RWPE2 (cell line): ENCODE measurements around the gene PER1.
A peak's percentile ranks its signal among the peaks of the same experiment; 100 is the strongest.

Source experiments
- ATAC-seq: fragments of 200-7000 bp; cut with Tn5 transposase; 3 replicates; pipeline ENCODE4 v1.9.1; 2021; ENCODE audit warnings: low read depth
- DNase-seq: peaks from one replicate; pipeline ENCODE4 v3.0.0-alpha.2; 2020; ENCODE audit warnings: low spot score
- H3K27ac ChIP-seq: fragments of 450-650 bp; 2 replicates; pipeline ENCODE4 v1.5.1; 2017; ENCODE audit warnings: mild to moderate bottlenecking; ENCODE audit not compliant: poor library complexity, severe bottlenecking
- H3K27me3 ChIP-seq: fragments of 250-450 bp; sonication (Bioruptor Pico); 2 replicates; pipeline ENCODE4 v1.5.1; 2021; ENCODE audit warnings: mild to moderate bottlenecking, moderate library complexity; ENCODE audit not compliant: insufficient read depth, poor library complexity, severe bottlenecking
- H3K36me3 ChIP-seq: fragments of 250-450 bp; sonication (Bioruptor Pico); 2 replicates; pipeline ENCODE4 v1.5.1; 2020; ENCODE audit warnings: low read depth, mild to moderate bottlenecking, moderate library complexity
- H3K4me1 ChIP-seq: fragments of 250-450 bp; sonication (Bioruptor Pico); 2 replicates; pipeline ENCODE4 v1.5.1; 2021; ENCODE audit warnings: mild to moderate bottlenecking, moderate library complexity; ENCODE audit not compliant: insufficient read depth, poor library complexity, severe bottlenecking
- H3K4me3 ChIP-seq: fragments of 250-450 bp; sonication (Bioruptor Pico); 2 replicates; pipeline ENCODE4 v1.5.1; 2021; ENCODE audit warnings: mild to moderate bottlenecking, moderate library complexity; ENCODE audit not compliant: severe bottlenecking
- H3K9me3 ChIP-seq: fragments of 250-450 bp; sonication (Bioruptor Pico); 2 replicates; pipeline ENCODE4 v1.5.1; 2021; ENCODE audit warnings: mild to moderate bottlenecking, moderate library complexity; ENCODE audit not compliant: severe bottlenecking
- CTCF ChIP-seq: fragments of 450-650 bp; IDR thresholded peaks from one replicate; pipeline ENCODE4 v1.5.1; 2017; ENCODE audit warnings: mild to moderate bottlenecking, moderate library complexity; ENCODE audit not compliant: poor library complexity, severe bottlenecking

Gene PER1

DNA sequence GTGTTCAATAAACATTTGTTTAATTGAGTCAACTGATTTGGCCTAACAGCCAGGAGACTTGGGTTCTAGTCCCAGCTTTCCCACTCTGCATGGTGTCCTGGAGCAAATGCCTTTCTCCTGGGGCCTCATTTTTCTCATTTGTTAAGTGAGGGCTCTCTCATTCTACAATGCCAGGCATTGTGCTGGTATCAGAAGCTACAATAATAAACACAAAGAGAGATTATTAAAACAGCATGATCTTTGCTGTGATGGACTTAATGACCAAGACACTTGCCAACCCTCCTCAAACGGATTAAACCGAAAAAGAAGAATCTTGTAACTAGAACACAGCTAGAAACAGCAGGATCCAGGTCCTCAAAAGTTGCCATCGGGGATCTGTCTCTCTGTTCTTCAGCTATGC is 15.3 kb upstream of the PER1 start:
- Histone ChIP-seq H3K27ac (no peak overlapping the region), H3K27me3 (no peaks in the 10 kb centered on the region), H3K36me3 (no peaks in the 10 kb centered on the region), H3K4me1 (peaks cover 13% of the 10 kb centered on the region), H3K9me3 (no peaks in the 10 kb centered on the region), H3K4me3 (no peak overlapping the region)
- ATAC-seq (no peak), DNase-seq (no peak)
- TF ChIP-seq CTCF = no peak

DNA sequence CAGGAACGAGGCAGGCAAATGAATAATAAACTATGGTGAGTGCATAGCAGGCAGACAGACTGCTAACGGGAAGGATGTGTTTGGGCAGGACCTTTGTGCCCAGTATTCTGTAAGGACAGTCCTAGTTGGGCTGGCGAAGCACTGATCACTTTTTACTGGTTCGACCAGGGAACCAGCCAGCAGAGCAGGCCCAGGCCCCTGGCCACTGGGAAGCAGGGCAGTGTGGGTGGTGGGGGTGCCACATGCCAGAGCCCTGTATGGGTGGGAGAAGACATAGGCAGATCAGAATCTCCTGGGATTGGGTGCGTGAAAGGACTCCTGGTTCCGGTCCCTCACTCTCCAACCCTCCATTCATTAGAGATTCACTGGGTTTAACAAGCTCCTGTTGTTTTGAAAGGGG is 14.5 kb upstream of the PER1 start:
- TF ChIP-seq CTCF = no peak
- DNase-seq (no peak), ATAC-seq (no peak)
- Histone ChIP-seq H3K4me3 (no peak overlapping the region), H3K27me3 (no peaks in the 10 kb centered on the region), H3K4me1 (peaks cover 13% of the 10 kb centered on the region), H3K27ac (peak overlapping the region; percentile 1), H3K36me3 (peaks cover 3% of the 10 kb centered on the region), H3K9me3 (no peaks in the 10 kb centered on the region)

DNA sequence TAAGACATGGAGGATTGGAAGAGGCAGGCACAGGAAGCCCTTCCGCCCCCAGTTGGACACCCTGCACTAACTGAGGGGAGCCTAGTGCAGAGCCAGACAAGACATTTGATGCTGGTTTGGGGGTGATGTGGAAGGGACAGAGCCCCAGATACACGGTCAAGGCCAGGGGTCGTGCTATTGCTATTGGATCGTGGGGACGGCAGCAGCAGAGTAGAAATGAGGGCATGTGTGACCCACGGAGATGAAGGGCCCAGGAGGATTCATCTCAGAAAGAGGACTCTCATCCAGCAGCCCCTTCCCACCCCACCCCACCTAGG is 12.6 kb upstream of the PER1 start:
- ATAC-seq (no peak), DNase-seq (no peak)
- Histone ChIP-seq H3K9me3 (no peaks in the 10 kb centered on the region), H3K4me1 (peaks cover 18% of the 10 kb centered on the region), H3K27ac (peak overlapping the region; percentile 73), H3K27me3 (no peaks in the 10 kb centered on the region), H3K36me3 (peaks cover 19% of the 10 kb centered on the region), H3K4me3 (no peak overlapping the region)
- TF ChIP-seq CTCF = no peak

DNA sequence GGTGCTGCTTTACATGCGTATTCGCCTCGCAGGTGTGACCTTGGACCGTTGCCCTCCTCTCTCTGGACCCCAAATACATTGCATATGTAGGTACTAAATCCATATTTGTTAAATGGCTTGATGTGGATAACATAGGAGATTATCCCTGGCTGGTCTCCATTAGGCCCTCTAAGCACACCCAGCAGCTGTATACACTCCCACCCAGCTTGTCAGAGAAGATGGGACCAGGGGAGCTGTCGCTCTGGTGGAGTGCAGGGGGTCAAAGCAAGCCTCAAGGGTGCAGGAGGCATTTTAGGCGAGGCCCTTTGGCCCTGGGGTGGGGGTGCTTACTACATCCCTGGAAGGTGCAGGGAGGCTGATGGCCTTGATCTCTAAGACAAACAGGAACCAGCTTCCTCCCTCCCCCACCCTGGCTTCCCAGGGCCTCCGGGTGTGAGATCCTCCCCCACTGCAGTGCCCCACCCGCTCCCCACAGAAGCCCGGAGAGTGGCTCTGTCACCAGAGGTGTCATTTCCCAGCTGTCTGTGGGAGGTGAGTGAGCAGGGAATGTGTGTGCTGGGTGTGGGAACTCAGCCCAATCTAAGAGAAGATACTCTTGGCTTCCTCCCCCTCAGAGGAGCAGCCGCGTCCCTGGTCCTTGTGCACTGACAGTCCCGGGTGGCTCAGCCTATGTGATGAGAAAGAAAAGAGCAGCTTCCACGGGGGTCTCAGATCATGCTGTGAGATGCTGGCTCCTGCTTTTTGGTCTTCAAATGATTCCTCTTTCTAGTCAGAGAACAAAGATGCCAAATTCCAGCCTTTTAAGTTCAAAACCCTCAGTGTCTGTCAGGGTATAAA is 12.0 kb upstream of the PER1 start:
- H3K27me3 ChIP-seq = no peaks in the 10 kb centered on the region
- peaks cover 25% of the 10 kb centered on the region for H3K36me3 ChIP-seq
- ATAC-seq = peak; percentile 36; the same call in 2 of the 3 replicates
- DNase-seq = no peak
- H3K4me3 ChIP-seq = no peak overlapping the region
- TF ChIP-seq CTCF = no peak
- H3K27ac ChIP-seq = peak overlapping the region; percentile 73
- no peaks in the 10 kb centered on the region for H3K9me3 ChIP-seq
- peaks cover 18% of the 10 kb centered on the region for H3K4me1 ChIP-seq
